ENCODE measurements around the gene CRYBG3. TPM values are rescaled to one million over a fixed set of nuclear protein-coding genes. Genes with fewer than 3 reads are reported as not detected.
A peak's percentile ranks its signal among the peaks of the same experiment; 100 is the strongest.

The CRYBG3 gene
- total RNA-seq, 1 donor from 2014 or later: 30.1 TPM

DNA sequence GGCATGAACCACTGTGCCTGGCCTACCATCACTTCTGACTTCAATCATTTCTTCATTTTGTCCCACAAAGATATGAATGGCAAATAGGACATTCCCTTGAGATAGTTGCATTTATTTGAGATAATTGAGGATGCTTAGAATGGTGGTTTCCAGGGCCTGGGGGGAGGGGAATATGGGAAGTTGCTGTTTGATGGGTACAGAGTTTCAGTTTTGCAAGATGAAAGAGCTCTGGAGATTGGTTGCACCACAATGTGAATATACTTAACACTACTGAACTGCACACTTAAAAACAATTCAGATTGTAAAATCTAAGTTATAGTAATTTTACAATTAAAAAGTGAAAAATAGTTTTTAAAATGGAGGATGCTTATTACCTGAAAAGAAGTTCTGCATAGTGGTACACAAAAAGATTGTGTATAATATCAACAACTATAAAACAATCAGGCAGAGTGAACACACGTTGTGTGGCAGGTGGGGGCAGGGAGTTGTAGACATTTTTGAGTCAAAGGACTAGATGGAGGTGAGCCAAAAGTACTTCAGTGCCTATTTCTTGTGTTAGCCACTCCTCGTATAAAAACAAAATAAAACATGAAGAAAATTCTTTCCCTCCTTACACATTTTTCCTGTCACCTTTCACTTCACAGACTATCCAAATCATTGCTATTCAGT, 168.9 kb downstream of the CRYBG3 start:
- Histone ChIP-seq H3K9me3 (no peaks in the 10 kb centered on the region), H3K4me3 (no peak overlapping the region), H3K4me1 (no peaks in the 10 kb centered on the region), H3K27ac (no peak overlapping the region), H3K36me3 (no peaks in the 10 kb centered on the region), H3K27me3 (ENCODE audit: low read depth) (no peaks in the 10 kb centered on the region)
- TF ChIP-seq CTCF (IDR thresholded peaks at IDR 0.05): no peak
- ATAC-seq: no peak
- intact Hi-C loops (cut with DNase I): no loop called here
- DNase-seq: no peak

- no peaks in the 10 kb centered on the region for H3K27me3 ChIP-seq (ENCODE audit: low read depth)
- no peaks in the 10 kb centered on the region for H3K36me3 ChIP-seq
- no peak for DNase-seq
- no peak overlapping the region for H3K4me3 ChIP-seq
- no peak overlapping the region for H3K27ac ChIP-seq
- H3K9me3 ChIP-seq: no peaks in the 10 kb centered on the region
- intact Hi-C loops (cut with DNase I): no loop called here
- ATAC-seq: peak; percentile 46 to 54
- no peaks in the 10 kb centered on the region for H3K4me1 ChIP-seq
- TF ChIP-seq CTCF (IDR thresholded peaks at IDR 0.05): no peak
Measured at GRCh38 chr3:97991293-97991682, 169.5 kb downstream of the CRYBG3 start.

- DNase-seq (no peak), ATAC-seq (no peak)
- Histone ChIP-seq H3K4me3 (no peak overlapping the region), H3K36me3 (no peaks in the 10 kb centered on the region), H3K9me3 (no peaks in the 10 kb centered on the region), H3K4me1 (no peaks in the 10 kb centered on the region), H3K27me3 (ENCODE audit: low read depth) (no peaks in the 10 kb centered on the region), H3K27ac (no peak overlapping the region)
- intact Hi-C loops (cut with DNase I): no loop called here
- no peak for TF ChIP-seq CTCF (IDR thresholded peaks at IDR 0.05)
Measured at GRCh38 chr3:97992547-97993173, 170.8 kb downstream of the CRYBG3 start.

DNA sequence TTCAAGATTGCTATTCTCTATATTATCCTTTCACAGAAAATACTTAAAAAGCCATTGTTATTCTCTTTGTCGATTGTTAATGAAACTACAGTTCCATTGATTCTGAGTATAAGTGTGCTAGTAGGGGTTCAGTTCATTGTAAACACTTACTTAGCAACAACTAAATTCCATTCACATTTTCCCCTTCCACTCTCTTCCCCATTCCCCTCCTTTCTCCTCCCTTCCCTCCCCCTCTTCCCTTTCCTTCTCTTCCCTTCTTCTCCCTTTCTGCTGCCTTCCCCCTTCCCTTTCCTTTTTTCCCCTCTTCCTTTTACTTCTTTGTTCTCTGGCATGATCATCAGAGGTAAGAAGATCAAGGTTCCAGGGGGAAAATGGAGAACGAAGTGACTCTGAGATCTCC, 171.7 kb downstream of the CRYBG3 start:
- ATAC-seq (no peak), DNase-seq (no peak)
- Histone ChIP-seq H3K4me3 (no peak overlapping the region), H3K36me3 (no peaks in the 10 kb centered on the region), H3K27ac (no peak overlapping the region), H3K9me3 (no peaks in the 10 kb centered on the region), H3K4me1 (no peaks in the 10 kb centered on the region), H3K27me3 (ENCODE audit: low read depth) (no peaks in the 10 kb centered on the region)
- intact Hi-C loops (cut with DNase I): no loop called here
- TF ChIP-seq CTCF (IDR thresholded peaks at IDR 0.05): no peak

- no peaks in the 10 kb centered on the region for H3K9me3 ChIP-seq
- no peak for ATAC-seq
- DNase-seq: no peak
Measured at GRCh38 chr3:97994328-97994945, 172.6 kb downstream of the CRYBG3 start.

More at GRCh38 chr3:97994328-97994945, 172.6 kb downstream of the CRYBG3 start:
- no peaks in the 10 kb centered on the region for H3K4me1 ChIP-seq
- no peak overlapping the region for H3K4me3 ChIP-seq
- no peaks in the 10 kb centered on the region for H3K27me3 ChIP-seq (ENCODE audit: low read depth)
- no peak overlapping the region for H3K27ac ChIP-seq
- no peak for TF ChIP-seq CTCF (IDR thresholded peaks at IDR 0.05)
- intact Hi-C loops (cut with DNase I): no loop called here
- no peaks in the 10 kb centered on the region for H3K36me3 ChIP-seq

Other genes starting within 250 kb of the CRYBG3 start
- 14.0 TPM for gene ARL6, start 57.3 kb upstream of the CRYBG3 start, total RNA-seq
- gene RIOX2, start 150.4 kb downstream of the CRYBG3 start, total RNA-seq: 20.5 TPM
- not detected for gene GABRR3, start 213.3 kb downstream of the CRYBG3 start, total RNA-seq

Data from lower lobe of right lung (tissue), 2 donors.